GM19240 (cell line): ENCODE data around the gene NUBPL.

Source experiments
- DNase-seq: peaks from one replicate; pipeline ENCODE4 v3.0.0; 2011; ENCODE audit warnings: low spot score; ENCODE audit not compliant: insufficient read length

Gene NUBPL

GRCh38 chr14:31561155-31561846, at the start of gene NUBPL:
Gene NUBPL (plus strand): TSS chr14:31561404. CDS start chr14:31561440, 36 bp downstream.
- peak; percentile 86 for DNase-seq

DNA sequence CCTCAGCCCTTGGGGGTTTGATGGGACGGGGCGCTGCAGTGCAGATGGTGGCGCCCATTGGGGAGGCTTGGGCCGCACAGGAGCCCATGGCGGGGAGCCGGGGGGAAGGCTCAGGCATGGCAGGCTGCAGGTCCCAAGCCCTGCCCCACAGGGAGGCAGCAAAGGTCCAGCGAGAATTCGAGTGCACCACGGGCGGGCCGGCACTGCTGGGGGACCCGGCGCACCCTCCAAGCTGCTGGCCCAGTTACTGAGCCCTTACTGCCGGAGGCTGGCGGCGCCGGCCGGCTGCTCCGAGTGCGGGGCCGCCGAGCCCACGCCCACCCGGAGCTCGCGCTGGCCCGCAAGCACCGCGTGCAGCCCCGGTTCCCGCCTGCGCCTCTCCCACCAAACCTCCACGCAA, 34.1 kb upstream of the NUBPL start:
- no peak for DNase-seq

DNA sequence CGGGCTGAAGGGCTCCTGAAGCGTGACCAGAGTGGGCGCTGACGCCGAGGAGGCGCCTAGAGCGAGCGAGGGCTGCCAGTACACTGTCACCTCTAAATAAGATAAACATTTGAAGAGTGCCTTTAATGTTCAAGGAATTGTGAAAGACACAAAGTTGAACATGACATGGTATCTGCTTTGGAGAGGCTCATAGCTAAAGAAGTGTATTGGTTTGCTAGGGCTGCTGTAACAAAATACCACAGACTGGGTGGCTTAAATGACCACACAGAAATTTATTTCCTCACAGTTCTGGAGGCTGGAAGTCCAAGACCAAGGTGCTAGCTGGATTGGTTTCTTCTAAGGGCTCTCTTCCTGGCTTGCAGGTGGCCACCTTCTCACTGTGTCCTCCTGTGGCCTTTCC, 33.7 kb upstream of the NUBPL start:
- DNase-seq = no peak

GRCh38 chr14:31529053-31529452, 32.2 kb upstream of the NUBPL start:
- no peak for DNase-seq

DNA sequence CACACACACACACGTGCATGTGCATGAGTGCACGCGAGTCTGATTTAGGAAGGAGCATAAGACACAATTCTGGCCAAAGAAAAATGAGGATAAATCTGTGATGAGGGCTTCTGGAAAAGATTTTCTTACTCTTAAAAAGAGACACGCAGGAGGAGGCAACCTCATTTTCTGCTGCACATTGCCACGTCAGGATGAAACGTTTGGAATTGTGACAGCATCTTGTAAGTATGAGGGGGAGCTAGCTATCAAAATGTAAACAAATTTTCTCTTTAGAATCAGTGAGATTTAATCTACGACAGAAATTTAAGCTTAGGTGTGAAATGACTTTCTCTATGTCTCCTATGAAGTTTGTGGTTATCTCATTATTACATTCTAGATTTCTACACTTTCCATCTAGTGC, 31.1 kb upstream of the NUBPL start:
- no peak for DNase-seq

- no peak for DNase-seq
These were observed 24.8 kb upstream of the NUBPL start for GRCh38 chr14:31536201-31536960.

- no peak for DNase-seq
These were observed 19.5 kb upstream of the NUBPL start for GRCh38 chr14:31541702-31542101.

DNA sequence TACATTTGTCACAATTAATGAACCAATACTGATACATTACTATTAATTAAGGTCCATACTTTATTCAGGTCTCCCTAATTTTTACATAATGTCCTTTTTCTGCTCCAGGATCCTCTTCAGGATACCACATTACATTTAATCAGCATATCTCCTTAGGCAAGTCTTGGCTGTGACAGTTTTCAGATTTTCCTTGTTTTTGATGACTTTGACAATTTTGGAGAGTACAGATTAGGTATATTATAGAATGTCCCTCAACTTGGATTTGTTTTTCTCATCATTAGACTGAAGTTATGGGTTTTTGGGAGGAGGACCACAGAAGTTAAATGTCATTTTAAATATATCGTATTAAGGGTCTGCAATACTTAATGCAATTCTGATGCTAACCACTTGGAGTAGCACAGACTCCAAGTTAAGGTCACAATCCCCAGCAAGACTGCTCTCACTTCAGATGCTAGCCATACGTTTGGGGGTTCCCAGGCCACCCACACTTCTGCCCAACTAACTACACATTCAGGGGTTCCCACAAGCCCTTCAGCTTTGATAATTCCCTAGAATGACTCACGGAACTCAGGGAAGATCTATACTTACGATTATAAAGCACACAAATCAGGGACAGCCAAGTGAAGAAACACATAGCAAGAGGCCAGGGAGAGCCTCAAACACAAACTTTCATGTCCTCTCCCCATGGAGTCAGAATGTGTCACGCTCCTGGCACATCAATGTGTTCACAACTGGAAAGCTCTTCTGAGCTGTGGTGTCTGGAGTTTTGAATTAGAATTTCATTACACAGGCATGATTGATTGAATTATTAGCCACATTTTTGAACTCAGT, 17.0 kb upstream of the NUBPL start:
- DNase-seq = no peak

- DNase-seq = no peak
These were observed 16.4 kb upstream of the NUBPL start for GRCh38 chr14:31544816-31545215.

- DNase-seq = no peak
These were observed 15.9 kb upstream of the NUBPL start for GRCh38 chr14:31545328-31545727.

GRCh38 chr14:31549817-31550216, 11.4 kb upstream of the NUBPL start:
- no peak for DNase-seq

- no peak for DNase-seq
These were observed 10.6 kb upstream of the NUBPL start for GRCh38 chr14:31550589-31550988.

DNA sequence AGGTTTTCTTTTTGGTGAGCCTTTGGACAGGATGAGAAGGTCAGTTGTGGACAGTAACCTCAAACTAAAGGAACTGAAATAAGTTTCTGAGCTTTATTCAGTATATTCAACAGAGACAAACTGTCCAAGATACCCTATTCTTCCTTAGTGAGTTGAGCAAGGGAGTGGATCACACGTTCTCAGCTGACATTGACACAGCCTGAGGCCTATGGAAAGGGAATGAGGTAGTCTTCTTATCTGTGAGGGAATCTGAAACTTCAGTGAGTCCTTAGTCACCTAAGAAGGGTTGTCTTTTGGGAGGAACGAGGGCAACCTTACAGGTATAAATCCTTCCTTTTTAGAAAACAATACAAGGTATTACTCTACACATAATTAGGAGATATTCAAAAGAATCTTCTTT, 5.0 kb upstream of the NUBPL start:
- DNase-seq = no peak

GRCh38 chr14:31559939-31560338, 1.3 kb upstream of the NUBPL start:
- no peak for DNase-seq

GRCh38 chr14:31560759-31561154, 447 bp upstream of the NUBPL start:
- no peak for DNase-seq

GRCh38 chr14:31564194-31564593, 3.0 kb downstream of the NUBPL start:
- no peak for DNase-seq

DNA sequence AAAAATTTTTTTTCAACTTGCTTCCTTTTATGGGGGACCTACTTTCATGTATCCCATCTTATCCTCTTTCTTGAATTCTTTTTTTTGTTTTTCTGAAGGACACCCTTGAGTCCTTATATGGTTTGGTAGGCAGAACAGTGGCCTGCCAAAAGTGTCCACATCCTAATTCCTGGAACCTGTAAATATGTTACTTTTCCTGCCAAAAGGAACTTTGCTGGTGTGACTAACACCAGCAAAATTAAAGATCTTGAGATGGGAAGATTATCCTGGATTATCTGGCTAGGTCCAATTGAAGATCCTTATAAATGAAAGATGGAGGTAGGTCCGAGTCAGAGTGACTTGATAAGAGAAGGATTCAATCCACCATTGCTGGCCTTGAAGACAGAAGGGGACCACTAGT, 5.3 kb downstream of the NUBPL start:
- no peak for DNase-seq

- no peak for DNase-seq
These were observed 6.5 kb downstream of the NUBPL start for GRCh38 chr14:31567655-31568054.

DNA sequence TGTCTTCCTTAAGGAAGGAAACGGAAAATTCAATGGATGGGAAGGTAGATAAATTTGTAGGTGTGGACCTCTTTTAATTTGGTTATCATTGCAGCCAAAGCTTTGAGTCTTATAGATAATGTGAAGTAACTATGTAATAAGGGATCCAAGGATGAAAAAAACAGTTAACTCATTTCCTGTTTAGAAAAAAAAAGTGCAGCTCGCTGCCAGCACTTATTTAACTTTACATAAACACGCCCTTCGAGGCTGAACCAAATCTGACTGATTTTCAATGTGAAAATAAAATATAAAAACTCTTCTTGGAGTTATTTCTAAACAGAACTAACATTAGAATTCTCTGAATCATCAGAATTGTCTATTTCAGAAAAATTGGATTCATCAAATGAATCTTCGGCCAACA, 7.0 kb downstream of the NUBPL start:
- DNase-seq = no peak

DNA sequence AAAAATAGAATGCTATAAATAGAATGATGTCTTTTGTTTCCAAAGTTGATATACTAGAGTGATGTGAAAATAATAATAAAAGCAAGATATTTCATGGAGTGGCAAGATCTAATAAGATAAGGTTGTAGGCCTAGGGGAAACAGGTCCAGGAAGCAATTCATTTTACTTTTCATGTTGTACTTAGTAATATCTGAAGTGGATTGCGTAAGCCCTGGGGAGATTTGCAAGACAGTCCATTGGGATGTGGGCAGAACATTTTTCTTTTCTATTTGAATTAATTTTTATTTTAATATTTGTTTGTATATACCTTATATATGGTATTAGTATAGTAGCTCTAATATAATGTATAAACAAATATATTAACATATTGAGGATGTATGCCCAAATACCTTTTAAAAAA, 7.5 kb downstream of the NUBPL start:
- no peak for DNase-seq

DNA sequence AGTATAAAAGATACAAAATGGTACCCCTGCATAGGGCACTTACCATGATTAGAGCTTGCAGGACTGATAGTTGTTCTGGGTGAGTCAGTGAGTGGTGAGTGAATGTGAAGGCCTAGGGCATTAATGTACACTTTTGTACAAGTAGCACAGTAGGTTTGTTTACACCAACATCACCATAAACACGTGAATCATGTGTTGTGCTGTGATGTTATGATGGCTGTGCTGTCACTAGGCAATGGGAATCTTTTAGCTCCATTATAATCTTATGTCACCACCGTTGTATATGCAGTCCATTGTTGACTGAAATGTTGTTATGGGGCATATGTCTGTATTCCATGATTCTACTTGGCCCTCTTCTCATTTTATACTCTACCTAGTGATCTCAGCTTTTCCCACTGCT, 11.8 kb downstream of the NUBPL start:
- no peak for DNase-seq

GRCh38 chr14:31576949-31577348, 15.7 kb downstream of the NUBPL start:
- DNase-seq = no peak
